GM23338 (cell line): ENCODE results near the gene APRT. TPM values are rescaled to one million over a fixed set of nuclear protein-coding genes. Genes with fewer than 3 reads are reported as not detected.

Source experiments
- ATAC-seq: fragments of 200-7000 bp; cut with Tn5 transposase; 3 replicates; pipeline ENCODE4 v1.9.1; 2020
- DNase-seq: peaks from one replicate; pipeline ENCODE4 v3.0.0-alpha.2; 2015; ENCODE audit warnings: low spot score
- H2AFZ ChIP-seq: fragments of 200-600 bp; sonication (generic); 2 replicates; pipeline ENCODE4 v1.8.0; 2016; ENCODE audit warnings: antibody characterized with exemption, mild to moderate bottlenecking, moderate library complexity
- H3F3A ChIP-seq: fragments of 200-600 bp; sonication (generic); replicated peaks from 2 replicates; pipeline ENCODE4 v1.8.0; 2017; ENCODE audit warnings: antibody characterized with exemption, mixed run types, low read depth
- H3K27ac ChIP-seq: fragments of 200-600 bp; sonication (generic); 2 replicates; pipeline ENCODE4 v1.6.1; 2016; ENCODE audit warnings: low read depth
- H3K27me3 ChIP-seq: fragments of 200-600 bp; sonication (generic); 2 replicates; pipeline ENCODE4 v1.8.0; 2016; ENCODE audit warnings: mild to moderate bottlenecking, mixed run types, moderate library complexity; ENCODE audit not compliant: insufficient read depth
- H3K36me3 ChIP-seq: fragments of 200-600 bp; sonication (generic); 2 replicates; pipeline ENCODE4 v1.8.0; 2016; ENCODE audit warnings: mild to moderate bottlenecking; ENCODE audit not compliant: insufficient read depth
- H3K4me1 ChIP-seq: fragments of 200-600 bp; sonication (generic); 2 replicates; pipeline ENCODE4 v1.8.0; 2016; ENCODE audit warnings: mild to moderate bottlenecking, moderate library complexity; ENCODE audit not compliant: insufficient read depth
- H3K4me2 ChIP-seq: fragments of 200-600 bp; sonication (generic); 2 replicates; pipeline ENCODE4 v1.7.1; 2017; ENCODE audit warnings: mixed run types
- H3K4me3 ChIP-seq: fragments of 200-600 bp; sonication (generic); 2 replicates; pipeline ENCODE4 v1.6.1; 2016; ENCODE audit warnings: mixed run types
- H3K79me2 ChIP-seq: fragments of 200-600 bp; sonication (generic); replicated peaks from 2 replicates; pipeline ENCODE4 v1.8.0; 2017; ENCODE audit warnings: mild to moderate bottlenecking; ENCODE audit not compliant: insufficient read depth
- H3K9me2 ChIP-seq: fragments of 200-600 bp; sonication (generic); 2 replicates; pipeline ENCODE4 v1.8.0; 2017; ENCODE audit not compliant: insufficient read depth
- H4K20me1 ChIP-seq: fragments of 200-600 bp; sonication (generic); replicated peaks from 2 replicates; pipeline ENCODE4 v1.8.0; 2017; ENCODE audit warnings: mild to moderate bottlenecking; ENCODE audit not compliant: insufficient read depth
- H3K27ac Mint-ChIP-seq: 2 replicates; pipeline ENCODE4 v1.8.0; 2020; ENCODE audit warnings: inconsistent platforms, mild to moderate bottlenecking, moderate library complexity, mixed read lengths
- H3K27me3 Mint-ChIP-seq: 3 replicates; pipeline ENCODE4 v1.8.0; 2022; ENCODE audit warnings: low read depth, mild to moderate bottlenecking, moderate library complexity, mixed read lengths, inconsistent platforms; ENCODE audit not compliant: insufficient read depth, poor library complexity
- H3K36me3 Mint-ChIP-seq: 3 replicates; pipeline ENCODE4 v1.8.0; 2021; ENCODE audit warnings: low read depth, mild to moderate bottlenecking, inconsistent platforms, moderate library complexity, mixed read lengths
- H3K4me1 Mint-ChIP-seq: 3 replicates; pipeline ENCODE4 v1.8.0; 2020; ENCODE audit warnings: mild to moderate bottlenecking, inconsistent platforms, mixed read lengths
- H3K4me3 Mint-ChIP-seq: 3 replicates; pipeline ENCODE4 v1.8.0; 2021; ENCODE audit warnings: moderate library complexity, mild to moderate bottlenecking, inconsistent platforms, mixed read lengths
- H3K9me3 Mint-ChIP-seq: 3 replicates; pipeline ENCODE4 v1.8.0; 2020; ENCODE audit warnings: moderate library complexity, mild to moderate bottlenecking, inconsistent platforms, mixed read lengths
- CREB1 ChIP-seq: fragments of 250-450 bp; sonication (Bioruptor Pico); IDR thresholded peaks from 2 replicates; pipeline ENCODE4 v1.5.0; 2020; ENCODE audit warnings: low read depth, mild to moderate bottlenecking, moderate library complexity
- CTCF ChIP-seq, 2 experiments: fragments of 200-600 bp in 1 of 2; sonication (generic) in 1 of 2; conservative IDR thresholded peaks; 2 replicates each; pipeline versions ENCODE4 v1.5.1 to v1.6.1; 2016 to 2017; ENCODE audit warnings: antibody characterized with exemption in 2 of 2, low read depth in 2 of 2, mild to moderate bottlenecking in 2 of 2, moderate library complexity in 1 of 2
- JUNB ChIP-seq: IDR thresholded peaks from one replicate; pipeline ENCODE4 v1.6.1; 2016; ENCODE audit warnings: antibody characterized with exemption; ENCODE audit not compliant: unreplicated experiment
- ZNF114 ChIP-seq: fragments of 250-450 bp; sonication (Bioruptor Pico); IDR thresholded peaks from 2 replicates; pipeline ENCODE4 v1.5.0; 2020; ENCODE audit warnings: mild to moderate bottlenecking, moderate library complexity
- polyA plus RNA-seq: library from polyadenylated mRNA; unstranded; fragments of >200 nt; fragmentation: Nextera tagmentation; extraction: Ambion mirVana; gene quantifications from 2 replicates; pipeline ENCODE4 v1.2.1, GENCODE V29; 2016
- total RNA-seq: library from RNA; depleted of rRNA; stranded (reverse); fragments of >200 nt; shearing (Covaris generic); gene quantifications from 2 replicates; pipeline ENCODE4 v1.2.3, GENCODE V29; 2014

Gene APRT
- total and polyA plus RNA-seq, 2 experiments from 2014 or later: 250 to 522 TPM

- H3F3A ChIP-seq: peaks cover 9% of the 10 kb centered on the region; the same call in 1 of the 2 replicates
- Mint-ChIP-seq H3K4me3 (peak overlapping the region; percentile 77; the same call in 2 of the 3 replicates), H3K36me3 (no peaks in the 10 kb centered on the region), H3K4me1 (peaks cover 24% of the 10 kb centered on the region), H3K9me3 (no peaks in the 10 kb centered on the region), H3K27ac (no peak overlapping the region), H3K27me3 (peaks cover 17% of the 10 kb centered on the region)
- H3K36me3 ChIP-seq: no peaks in the 10 kb centered on the region
- H3K27ac ChIP-seq: no peak overlapping the region
- H3K27me3 ChIP-seq: peaks cover 4% of the 10 kb centered on the region; the same call in 1 of the 2 replicates
- DNase-seq: peak; percentile 36
- peak; percentile 34 for ATAC-seq
- peak overlapping the region; percentile 82 for H3K4me2 ChIP-seq
- peak overlapping the region; percentile 65 for H3K4me3 ChIP-seq
- peaks cover 10% of the 10 kb centered on the region; the same call in 1 of the 2 replicates for H3K4me1 ChIP-seq
- H3K9me2 ChIP-seq: no peaks in the 10 kb centered on the region
- H3K79me2 ChIP-seq: peaks cover 43% of the 10 kb centered on the region
- 0 out of 2 replicates have a peak, but pooled peaks cover 7% of the 10 kb centered on the region for H4K20me1 ChIP-seq
- TF ChIP-seq CTCF (conservative IDR thresholded peaks at IDR 0.05; ENCODE audit: low read depth in 2 of 2) (no peak), JUNB (no peak), ZNF114 (CRISPR knock-in tag) (no peak)
- no peak overlapping the region for H2AFZ ChIP-seq
Measured at GRCh38 chr16:88784856-88785105, 26.9 kb downstream of the APRT start.

GRCh38 chr16:88784074-88784855 lies 27.5 kb downstream of the APRT start:
- Histone ChIP-seq H4K20me1 (0 out of 2 replicates have a peak, but pooled peaks cover 7% of the 10 kb centered on the region), H3K4me2 (peak overlapping the region; percentile 82), H3K79me2 (peaks cover 48% of the 10 kb centered on the region), H3K27ac (no peak overlapping the region), H3F3A (peaks cover 9% of the 10 kb centered on the region; the same call in 1 of the 2 replicates), H3K4me1 (peaks cover 10% of the 10 kb centered on the region; the same call in 1 of the 2 replicates), H2AFZ (0 out of 2 replicates have a peak overlapping the region, but pooled peaks have one; percentile 28), H3K36me3 (no peaks in the 10 kb centered on the region), H3K4me3 (peak overlapping the region; percentile 65), H3K9me2 (no peaks in the 10 kb centered on the region), H3K27me3 (peaks cover 4% of the 10 kb centered on the region; the same call in 1 of the 2 replicates)
- TF ChIP-seq CTCF (conservative IDR thresholded peaks at IDR 0.05; ENCODE audit: low read depth in 2 of 2) (peak; percentile 43 to 44), CREB1 (no peak)
- peaks cover 14% of the 10 kb centered on the region for H3K27me3 Mint-ChIP-seq
- peak; percentile 70 for ATAC-seq
- H3K9me3 Mint-ChIP-seq: no peaks in the 10 kb centered on the region
- H3K4me1 Mint-ChIP-seq: peaks cover 28% of the 10 kb centered on the region
- DNase-seq: peak; percentile 83
- H3K36me3 Mint-ChIP-seq: no peaks in the 10 kb centered on the region
- no peak overlapping the region for H3K27ac Mint-ChIP-seq
- H3K4me3 Mint-ChIP-seq: peak overlapping the region; percentile 77
